ENCODE data around the gene KLHL30. TPM values are rescaled to one million over a fixed set of nuclear protein-coding genes. Genes with fewer than 3 reads are reported as not detected.
A peak's percentile ranks its signal among the peaks of the same experiment; 100 is the strongest.
"Not testable (repeated sequence)": the region's sequence is repeated elsewhere in the genome, so short reads cannot be mapped to it uniquely, and the experiment has no call there.

Gene KLHL30
- total RNA-seq, 1 donor from 2014 or later, result not detected

GRCh38 chr2:238165288-238165921 lies 26.9 kb downstream of the KLHL30 start:
- no peaks in the 10 kb centered on the region for H3K4me1 Mint-ChIP-seq (ENCODE audit: low read depth)
- no peaks in the 10 kb centered on the region for H3K9me3 Mint-ChIP-seq
- peaks cover 14% of the 10 kb centered on the region for H3K27me3 Mint-ChIP-seq (ENCODE audit: insufficient read depth)
- peaks cover 8% of the 10 kb centered on the region for H3K36me3 Mint-ChIP-seq (ENCODE audit: low read depth)
- no peak overlapping the region for H3K27ac Mint-ChIP-seq
- no peak overlapping the region for H3K4me3 Mint-ChIP-seq
- intact Hi-C loops (cut with micrococcal nuclease), result no loop called here
- no peak for DNase-seq (ENCODE audit: low spot score)

- no peaks in the 10 kb centered on the region for H3K4me1 Mint-ChIP-seq (ENCODE audit: low read depth)
- H3K36me3 Mint-ChIP-seq (ENCODE audit: low read depth), result peaks cover 13% of the 10 kb centered on the region
- H3K27ac Mint-ChIP-seq, result no peak overlapping the region
- no peaks in the 10 kb centered on the region for H3K9me3 Mint-ChIP-seq
- H3K4me3 Mint-ChIP-seq, result no peak overlapping the region
- DNase-seq (ENCODE audit: low spot score), result no peak
- intact Hi-C loops (cut with micrococcal nuclease), result no loop called here
- peaks cover 11% of the 10 kb centered on the region for H3K27me3 Mint-ChIP-seq (ENCODE audit: insufficient read depth)
Observed at GRCh38 chr2:238166391-238167343, 28.2 kb downstream of the KLHL30 start.

GRCh38 chr2:238167344-238167715 lies 28.9 kb downstream of the KLHL30 start:
- intact Hi-C loops (cut with micrococcal nuclease), result no loop called here
- Mint-ChIP-seq H3K27me3 (ENCODE audit: insufficient read depth) (peaks cover 11% of the 10 kb centered on the region), H3K4me1 (ENCODE audit: low read depth) (no peaks in the 10 kb centered on the region), H3K9me3 (no peaks in the 10 kb centered on the region), H3K36me3 (ENCODE audit: low read depth) (peaks cover 13% of the 10 kb centered on the region), H3K27ac (peak overlapping the region; percentile 23), H3K4me3 (no peak overlapping the region)
- DNase-seq (ENCODE audit: low spot score), result no peak

- no peaks in the 10 kb centered on the region for H3K9me3 Mint-ChIP-seq
- H3K4me1 Mint-ChIP-seq (ENCODE audit: low read depth), result no peaks in the 10 kb centered on the region
- no peak for DNase-seq (ENCODE audit: low spot score)
- intact Hi-C loops (cut with micrococcal nuclease), result no loop called here
- peaks cover 11% of the 10 kb centered on the region for H3K27me3 Mint-ChIP-seq (ENCODE audit: insufficient read depth)
- no peak overlapping the region for H3K4me3 Mint-ChIP-seq
- peak overlapping the region; percentile 34 for H3K27ac Mint-ChIP-seq
- peaks cover 15% of the 10 kb centered on the region for H3K36me3 Mint-ChIP-seq (ENCODE audit: low read depth)
Observed at GRCh38 chr2:238167761-238168160, 29.3 kb downstream of the KLHL30 start.

GRCh38 chr2:238168196-238169047 lies 30.0 kb downstream of the KLHL30 start:
- Mint-ChIP-seq H3K27me3 (ENCODE audit: insufficient read depth) (peaks cover 7% of the 10 kb centered on the region), H3K4me3 (no peak overlapping the region), H3K36me3 (ENCODE audit: low read depth) (peaks cover 21% of the 10 kb centered on the region), H3K9me3 (no peaks in the 10 kb centered on the region), H3K27ac (no peak overlapping the region), H3K4me1 (ENCODE audit: low read depth) (no peaks in the 10 kb centered on the region)
- intact Hi-C loops (cut with micrococcal nuclease), result no loop called here
- DNase-seq (ENCODE audit: low spot score), result no peak

- no peak for DNase-seq (ENCODE audit: low spot score)
- Mint-ChIP-seq H3K9me3 (no peaks in the 10 kb centered on the region), H3K4me1 (ENCODE audit: low read depth) (no peaks in the 10 kb centered on the region), H3K4me3 (no peak overlapping the region), H3K27ac (no peak overlapping the region), H3K27me3 (ENCODE audit: insufficient read depth) (peaks cover 7% of the 10 kb centered on the region), H3K36me3 (ENCODE audit: low read depth) (peaks cover 27% of the 10 kb centered on the region)
- intact Hi-C loops (cut with micrococcal nuclease), result no loop called here
Observed at GRCh38 chr2:238169048-238169707, 30.7 kb downstream of the KLHL30 start.

- H3K27me3 Mint-ChIP-seq (ENCODE audit: insufficient read depth), result peaks cover 6% of the 10 kb centered on the region
- H3K4me3 Mint-ChIP-seq, result no peak overlapping the region
- H3K9me3 Mint-ChIP-seq, result no peaks in the 10 kb centered on the region
- intact Hi-C loops (cut with micrococcal nuclease), result no loop called here
- peaks cover 27% of the 10 kb centered on the region for H3K36me3 Mint-ChIP-seq (ENCODE audit: low read depth)
- no peak for DNase-seq (ENCODE audit: low spot score)
- no peak overlapping the region for H3K27ac Mint-ChIP-seq
- no peaks in the 10 kb centered on the region for H3K4me1 Mint-ChIP-seq (ENCODE audit: low read depth)
Observed at GRCh38 chr2:238169708-238170251, 31.3 kb downstream of the KLHL30 start.

GRCh38 chr2:238170386-238171071 lies 32.1 kb downstream of the KLHL30 start:
- no peak overlapping the region for H3K27ac Mint-ChIP-seq
- intact Hi-C loops (cut with micrococcal nuclease), result no loop called here

GRCh38 chr2:238171072-238171431 lies 32.6 kb downstream of the KLHL30 start:
- H3K27me3 Mint-ChIP-seq (ENCODE audit: insufficient read depth); H3K9me3 Mint-ChIP-seq; DNase-seq (ENCODE audit: low spot score); H3K4me1 Mint-ChIP-seq (ENCODE audit: low read depth); H3K27ac Mint-ChIP-seq; intact Hi-C loops (cut with micrococcal nuclease); H3K4me3 Mint-ChIP-seq: not testable (repeated sequence)
- H3K36me3 Mint-ChIP-seq (ENCODE audit: low read depth), result peaks cover 32% of the 10 kb centered on the region

More at GRCh38 chr2:238170386-238171071, 32.1 kb downstream of the KLHL30 start:
- H3K4me1 Mint-ChIP-seq (ENCODE audit: low read depth), result no peaks in the 10 kb centered on the region
- no peak overlapping the region for H3K4me3 Mint-ChIP-seq
- H3K9me3 Mint-ChIP-seq, result no peaks in the 10 kb centered on the region
- H3K27me3 Mint-ChIP-seq (ENCODE audit: insufficient read depth), result no peaks in the 10 kb centered on the region
- peaks cover 30% of the 10 kb centered on the region for H3K36me3 Mint-ChIP-seq (ENCODE audit: low read depth)
- no peak for DNase-seq (ENCODE audit: low spot score)

GRCh38 chr2:238171575-238172187 lies 33.2 kb downstream of the KLHL30 start:
- H3K27me3 Mint-ChIP-seq (ENCODE audit: insufficient read depth), result no peaks in the 10 kb centered on the region
- no peaks in the 10 kb centered on the region for H3K9me3 Mint-ChIP-seq
- DNase-seq (ENCODE audit: low spot score), result no peak
- no peak overlapping the region for H3K4me3 Mint-ChIP-seq
- intact Hi-C loops (cut with micrococcal nuclease), result no loop called here
- peaks cover 35% of the 10 kb centered on the region for H3K36me3 Mint-ChIP-seq (ENCODE audit: low read depth)
- H3K4me1 Mint-ChIP-seq (ENCODE audit: low read depth), result no peaks in the 10 kb centered on the region
- H3K27ac Mint-ChIP-seq, result no peak overlapping the region

- Mint-ChIP-seq H3K27me3 (ENCODE audit: insufficient read depth) (no peaks in the 10 kb centered on the region), H3K9me3 (no peaks in the 10 kb centered on the region), H3K27ac (no peak overlapping the region), H3K36me3 (ENCODE audit: low read depth) (peaks cover 42% of the 10 kb centered on the region), H3K4me3 (no peak overlapping the region), H3K4me1 (ENCODE audit: low read depth) (no peaks in the 10 kb centered on the region)
- intact Hi-C loops (cut with micrococcal nuclease), result no loop called here
- DNase-seq (ENCODE audit: low spot score), result no peak
Observed at GRCh38 chr2:238172439-238172838, 34.0 kb downstream of the KLHL30 start.
